ENCODE results near the gene CLEC16A. TPM values are rescaled to one million over a fixed set of nuclear protein-coding genes. Genes with fewer than 3 reads are reported as not detected.

CLEC16A gene
- total RNA-seq, 2 donors from 2014 or later, result 46.6 to 47.6 TPM

DNA sequence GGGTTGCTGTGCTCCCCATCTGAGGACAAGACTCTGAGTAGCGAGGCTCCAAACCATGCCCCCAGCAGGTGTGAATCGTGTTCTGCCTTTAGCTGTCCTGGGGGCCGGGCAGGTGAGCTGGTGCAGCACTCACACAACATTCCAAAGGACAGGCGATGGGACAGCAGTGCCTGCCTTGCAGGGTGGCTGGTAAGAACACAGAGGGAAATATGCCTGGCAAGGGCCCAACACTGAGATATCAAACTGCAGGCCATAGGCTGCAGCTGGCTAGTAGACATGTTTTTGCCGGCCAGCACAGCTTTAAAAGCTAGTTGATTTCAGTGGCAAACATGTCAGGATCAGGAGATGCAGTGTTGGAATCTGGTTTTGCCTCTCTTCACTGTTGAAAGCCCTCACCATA, 23.6 kb downstream of the CLEC16A start:
- Histone ChIP-seq H3K9me3 (no peaks in the 10 kb centered on the region), H3K4me1 (ENCODE audit: control insufficient read depth in 1 of 2, low read depth in 2 of 2) (peaks cover 23 to 39% of the 10 kb centered on the region in 2 donors), H3K27ac (no peak overlapping the region), H3K4me3 (no peak overlapping the region), H3K36me3 (peaks cover 5% of the 10 kb centered on the region), H3K27me3 (replicated peaks; ENCODE audit: insufficient read depth) (no peaks in the 10 kb centered on the region)
- TF ChIP-seq, protein P1, sequence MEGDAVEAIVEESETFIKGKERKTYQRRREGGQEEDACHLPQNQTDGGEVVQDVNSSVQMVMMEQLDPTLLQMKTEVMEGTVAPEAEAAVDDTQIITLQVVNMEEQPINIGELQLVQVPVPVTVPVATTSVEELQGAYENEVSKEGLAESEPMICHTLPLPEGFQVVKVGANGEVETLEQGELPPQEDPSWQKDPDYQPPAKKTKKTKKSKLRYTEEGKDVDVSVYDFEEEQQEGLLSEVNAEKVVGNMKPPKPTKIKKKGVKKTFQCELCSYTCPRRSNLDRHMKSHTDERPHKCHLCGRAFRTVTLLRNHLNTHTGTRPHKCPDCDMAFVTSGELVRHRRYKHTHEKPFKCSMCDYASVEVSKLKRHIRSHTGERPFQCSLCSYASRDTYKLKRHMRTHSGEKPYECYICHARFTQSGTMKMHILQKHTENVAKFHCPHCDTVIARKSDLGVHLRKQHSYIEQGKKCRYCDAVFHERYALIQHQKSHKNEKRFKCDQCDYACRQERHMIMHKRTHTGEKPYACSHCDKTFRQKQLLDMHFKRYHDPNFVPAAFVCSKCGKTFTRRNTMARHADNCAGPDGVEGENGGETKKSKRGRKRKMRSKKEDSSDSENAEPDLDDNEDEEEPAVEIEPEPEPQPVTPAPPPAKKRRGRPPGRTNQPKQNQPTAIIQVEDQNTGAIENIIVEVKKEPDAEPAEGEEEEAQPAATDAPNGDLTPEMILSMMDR (IDR thresholded peaks at IDR 0.05), result no peak
- no peak for ATAC-seq (ENCODE audit: insufficient number of reproducible peaks, low FRiP score, low read depth)
- DNase-seq (ENCODE audit: low spot score), result no peak

DNA sequence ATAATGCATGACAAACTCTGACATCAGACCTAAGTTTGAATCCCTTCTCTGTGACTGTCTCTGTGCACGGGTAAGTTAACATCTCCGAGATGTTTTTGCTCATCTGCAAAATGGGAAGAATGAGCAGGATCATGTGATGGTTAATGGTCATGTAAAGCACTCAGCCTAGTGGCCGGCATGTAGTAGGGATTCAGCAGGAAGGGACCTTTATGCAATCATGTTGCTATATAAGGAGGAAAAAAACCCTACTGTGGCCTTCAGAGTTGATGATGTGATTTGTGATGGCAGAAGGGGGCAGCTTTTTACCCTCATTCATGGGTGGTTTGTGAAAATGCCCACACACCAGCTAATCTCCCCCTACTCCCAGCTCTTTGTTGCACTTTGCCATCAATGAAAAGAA, 24.1 kb downstream of the CLEC16A start:
- H3K9me3 ChIP-seq, result no peaks in the 10 kb centered on the region
- ATAC-seq (ENCODE audit: insufficient number of reproducible peaks, low FRiP score, low read depth) (no peak), DNase-seq (ENCODE audit: low spot score) (no peak)
- H3K4me1 ChIP-seq (ENCODE audit: control insufficient read depth in 1 of 2, low read depth in 2 of 2), result peaks cover 24 to 44% of the 10 kb centered on the region in 2 donors
- no peaks in the 10 kb centered on the region for H3K36me3 ChIP-seq
- TF ChIP-seq, protein P1 (IDR thresholded peaks at IDR 0.05), result no peak
- no peak overlapping the region for H3K27ac ChIP-seq
- no peak overlapping the region for H3K4me3 ChIP-seq
- H3K27me3 ChIP-seq (replicated peaks; ENCODE audit: insufficient read depth), result no peaks in the 10 kb centered on the region

DNA sequence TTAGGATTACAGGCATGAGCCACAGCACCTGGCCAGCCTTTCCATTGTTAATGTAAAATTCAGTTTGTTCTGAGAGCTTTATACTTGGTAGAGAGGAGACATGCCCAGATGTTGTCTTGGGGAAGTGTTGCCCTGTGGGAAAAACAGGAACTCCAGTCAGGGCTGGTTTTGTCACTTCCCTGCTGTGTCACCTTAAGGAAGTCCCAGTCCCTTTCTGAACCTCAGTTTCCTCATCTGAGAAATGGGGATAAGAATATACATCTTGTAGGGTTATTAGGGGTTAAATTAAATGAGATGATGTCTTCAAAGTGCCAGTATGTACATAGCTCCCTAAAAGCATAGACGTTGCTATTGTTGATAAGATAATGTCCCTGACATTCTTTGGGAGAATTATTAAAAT, 25.3 kb downstream of the CLEC16A start:
- TF ChIP-seq, protein P1 (IDR thresholded peaks at IDR 0.05), result no peak
- H3K9me3 ChIP-seq, result no peaks in the 10 kb centered on the region
- H3K27me3 ChIP-seq (replicated peaks; ENCODE audit: insufficient read depth), result no peaks in the 10 kb centered on the region
- DNase-seq (ENCODE audit: low spot score) (no peak), ATAC-seq (ENCODE audit: insufficient number of reproducible peaks, low FRiP score, low read depth) (no peak)
- no peak overlapping the region for H3K4me3 ChIP-seq
- peaks cover 22 to 40% of the 10 kb centered on the region in 2 donors for H3K4me1 ChIP-seq (ENCODE audit: control insufficient read depth in 1 of 2, low read depth in 2 of 2)
- H3K36me3 ChIP-seq, result no peaks in the 10 kb centered on the region
- H3K27ac ChIP-seq, result peak overlapping the region in 1 of 2 donors; percentile 79

DNA sequence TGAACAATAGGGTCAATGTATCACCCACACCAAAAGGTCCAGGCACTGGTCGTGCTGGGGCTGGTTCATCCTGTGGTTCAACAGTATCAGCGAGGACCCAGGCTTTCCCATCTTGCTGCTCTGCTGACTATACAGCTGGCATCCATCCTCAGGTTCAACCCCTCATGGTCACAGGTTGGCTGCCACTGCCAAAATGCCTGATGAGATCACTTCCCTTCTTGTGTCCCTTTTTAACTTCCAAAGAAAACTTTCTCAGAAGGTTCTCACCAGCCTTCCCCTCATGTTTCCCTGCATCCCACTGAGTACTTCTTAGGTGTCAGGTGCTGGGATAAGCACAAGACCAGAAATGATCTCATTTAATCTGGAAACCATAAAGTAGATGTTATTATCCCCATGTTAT, 25.7 kb downstream of the CLEC16A start:
- ATAC-seq (ENCODE audit: insufficient number of reproducible peaks, low FRiP score, low read depth), result peak; percentile 52
- peaks cover 22 to 40% of the 10 kb centered on the region in 2 donors for H3K4me1 ChIP-seq (ENCODE audit: control insufficient read depth in 1 of 2, low read depth in 2 of 2)

DNA sequence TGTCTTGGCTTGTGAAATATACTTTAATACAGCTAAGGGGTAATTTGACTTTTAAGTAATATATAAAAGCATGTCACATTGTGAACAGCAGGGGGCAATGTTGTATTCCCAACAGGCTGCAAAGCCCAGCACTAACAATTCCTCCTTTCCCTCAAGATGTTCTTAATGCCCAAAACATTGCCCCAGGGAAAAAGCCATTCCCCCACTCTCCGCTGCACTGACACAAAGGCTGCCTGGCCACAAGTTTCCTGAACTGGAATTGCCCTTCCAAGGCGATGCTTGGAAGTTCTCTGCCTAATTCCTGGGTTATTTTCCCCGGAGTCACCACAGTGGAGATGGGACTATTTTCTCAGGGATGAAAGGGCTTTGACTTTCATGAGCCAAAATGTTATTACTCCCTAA, 27.2 kb downstream of the CLEC16A start:
- TF ChIP-seq, protein P1 (IDR thresholded peaks at IDR 0.05), result peak; percentile 81
- no peaks in the 10 kb centered on the region for H3K36me3 ChIP-seq
- no peak for DNase-seq (ENCODE audit: low spot score)
- no peaks in the 10 kb centered on the region for H3K9me3 ChIP-seq
- peak; percentile 54 for ATAC-seq (ENCODE audit: insufficient number of reproducible peaks, low FRiP score, low read depth)
- peaks cover 22 to 40% of the 10 kb centered on the region in 2 donors for H3K4me1 ChIP-seq (ENCODE audit: control insufficient read depth in 1 of 2, low read depth in 2 of 2)
- no peak overlapping the region for H3K4me3 ChIP-seq
- H3K27me3 ChIP-seq (replicated peaks; ENCODE audit: insufficient read depth), result no peaks in the 10 kb centered on the region
- peak overlapping the region; percentile 25 to 79 for H3K27ac ChIP-seq

More for the DNA sequence above, 25.7 kb downstream of the CLEC16A start:
- Histone ChIP-seq H3K36me3 (no peaks in the 10 kb centered on the region), H3K27me3 (replicated peaks; ENCODE audit: insufficient read depth) (no peaks in the 10 kb centered on the region), H3K27ac (peak overlapping the region; percentile 70 to 79), H3K4me3 (no peak overlapping the region), H3K9me3 (no peaks in the 10 kb centered on the region)
- peak; percentile 49 for DNase-seq (ENCODE audit: low spot score)
- TF ChIP-seq, protein P1 (IDR thresholded peaks at IDR 0.05), result no peak
